Measurements from ENCODE around the gene UCN3.
"Not testable (repeated sequence)": the region's sequence is repeated elsewhere in the genome, so short reads cannot be mapped to it uniquely, and the experiment has no call there.

Gene UCN3

DNA sequence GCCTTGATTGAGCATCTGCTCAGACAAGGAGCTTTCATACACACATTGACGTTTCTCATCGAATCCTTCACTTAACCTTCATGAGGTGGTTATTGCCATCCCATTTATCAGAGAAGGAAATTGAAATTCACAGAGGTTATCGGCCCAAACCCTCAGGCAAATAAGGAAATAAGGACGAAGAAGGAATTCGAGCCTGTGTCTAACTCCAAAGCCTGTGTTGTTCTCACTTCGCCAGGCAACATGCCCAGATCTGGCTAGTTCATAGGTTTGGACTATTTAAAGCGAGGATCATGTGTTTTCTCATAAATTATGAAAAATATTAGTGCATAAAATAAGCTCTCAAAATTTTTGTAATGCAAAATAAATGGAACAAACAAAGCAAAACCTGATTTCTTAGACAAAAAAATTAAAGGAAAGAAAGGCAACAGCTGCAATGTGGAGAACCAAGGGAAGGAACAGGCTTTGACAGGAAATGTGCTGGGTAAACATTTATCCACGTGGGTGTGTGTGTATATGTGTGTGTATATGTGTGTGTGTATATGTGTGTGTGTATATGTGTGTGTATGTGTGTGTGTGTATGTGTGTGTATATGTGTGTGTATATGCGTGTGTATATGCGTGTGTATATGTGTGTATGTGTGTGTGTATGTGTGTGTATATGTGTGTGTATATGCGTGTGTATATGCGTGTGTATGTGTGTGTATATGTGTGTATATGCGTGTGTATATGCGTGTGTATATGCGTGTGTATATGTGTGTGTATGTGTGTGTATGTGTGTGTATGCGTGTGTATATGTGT, 4.8 kb downstream of the UCN3 start:
- no peak for DNase-seq (ENCODE audit: low spot score)

- DNase-seq (ENCODE audit: low spot score), result no peak
These were observed 6.0 kb downstream of the UCN3 start for GRCh38 chr10:5370493-5371352.

GRCh38 chr10:5373307-5373706, 8.5 kb downstream of the UCN3 start:
- DNase-seq (ENCODE audit: low spot score), result no peak

DNA sequence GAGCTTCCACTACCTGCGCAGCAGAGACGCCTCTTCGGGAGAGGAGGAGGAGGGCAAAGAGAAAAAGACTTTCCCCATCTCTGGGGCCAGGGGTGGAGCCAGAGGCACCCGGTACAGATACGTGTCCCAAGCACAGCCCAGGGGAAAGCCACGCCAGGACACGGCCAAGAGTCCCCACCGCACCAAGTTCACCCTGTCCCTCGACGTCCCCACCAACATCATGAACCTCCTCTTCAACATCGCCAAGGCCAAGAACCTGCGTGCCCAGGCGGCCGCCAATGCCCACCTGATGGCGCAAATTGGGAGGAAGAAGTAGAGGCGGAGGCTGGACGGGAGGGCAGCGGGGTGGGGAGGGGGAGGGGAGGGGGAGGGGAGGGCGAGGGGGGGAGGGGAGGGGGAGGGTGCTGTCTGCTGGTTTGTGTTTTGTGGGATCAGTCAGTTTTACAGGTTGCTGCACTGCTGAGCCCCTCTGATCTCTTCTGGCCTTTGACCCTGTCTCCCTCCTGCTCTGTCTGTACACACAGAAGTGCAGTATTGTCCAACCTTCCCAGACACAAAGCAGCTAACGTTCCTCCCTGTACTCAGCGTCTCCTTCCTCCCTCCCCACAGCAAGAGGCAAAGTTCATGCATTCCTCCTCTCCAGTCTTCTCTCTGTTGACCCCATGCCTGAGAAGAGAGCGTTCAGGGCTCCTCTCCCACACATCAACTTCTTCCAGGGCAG, 9.3 kb downstream of the UCN3 start:
- no peak for DNase-seq (ENCODE audit: low spot score)

- no peak for DNase-seq (ENCODE audit: low spot score)
These were observed 11.7 kb downstream of the UCN3 start for GRCh38 chr10:5376450-5376849.

GRCh38 chr10:5379202-5379601, 14.4 kb downstream of the UCN3 start:
- not testable (repeated sequence) for DNase-seq (ENCODE audit: low spot score)

- DNase-seq (ENCODE audit: low spot score), result not testable (repeated sequence)
These were observed 15.6 kb downstream of the UCN3 start for GRCh38 chr10:5380395-5380794.

GRCh38 chr10:5381187-5381586, 16.4 kb downstream of the UCN3 start:
- no peak for DNase-seq (ENCODE audit: low spot score)

- DNase-seq (ENCODE audit: low spot score), result no peak
These were observed 20.5 kb downstream of the UCN3 start for GRCh38 chr10:5385224-5385623.

GRCh38 chr10:5387169-5387568, 22.4 kb downstream of the UCN3 start:
- DNase-seq (ENCODE audit: low spot score), result no peak

GRCh38 chr10:5390607-5391205, 25.9 kb downstream of the UCN3 start:
- no peak for DNase-seq (ENCODE audit: low spot score)

DNA sequence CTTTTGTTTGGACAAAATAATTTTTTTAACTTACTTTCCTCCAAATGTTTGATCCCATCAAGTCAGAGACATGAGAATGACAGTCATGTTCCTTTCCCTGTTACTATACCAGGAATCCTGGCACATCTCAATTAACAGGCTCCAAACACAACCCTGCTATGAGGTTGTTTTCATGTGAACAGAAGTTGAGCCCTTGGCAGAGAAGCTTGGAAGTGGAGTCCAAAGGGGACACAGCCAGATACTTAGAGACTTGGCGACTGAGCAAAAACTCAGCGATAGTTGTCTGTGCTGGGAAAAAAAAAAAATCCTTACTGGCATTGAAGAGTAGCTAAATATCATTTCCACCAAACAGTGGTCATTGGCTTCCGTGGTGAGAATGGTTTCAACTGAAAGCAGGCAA, 27.0 kb downstream of the UCN3 start:
- DNase-seq (ENCODE audit: low spot score), result no peak

- DNase-seq (ENCODE audit: low spot score), result no peak
These were observed 28.8 kb downstream of the UCN3 start for GRCh38 chr10:5393529-5393928.

- DNase-seq (ENCODE audit: low spot score), result no peak
These were observed 30.4 kb downstream of the UCN3 start for GRCh38 chr10:5395168-5395567.

GRCh38 chr10:5396556-5397300, 32.0 kb downstream of the UCN3 start:
- DNase-seq (ENCODE audit: low spot score), result no peak

- no peak for DNase-seq (ENCODE audit: low spot score)
These were observed 34.6 kb downstream of the UCN3 start for GRCh38 chr10:5399332-5399731.

DNA sequence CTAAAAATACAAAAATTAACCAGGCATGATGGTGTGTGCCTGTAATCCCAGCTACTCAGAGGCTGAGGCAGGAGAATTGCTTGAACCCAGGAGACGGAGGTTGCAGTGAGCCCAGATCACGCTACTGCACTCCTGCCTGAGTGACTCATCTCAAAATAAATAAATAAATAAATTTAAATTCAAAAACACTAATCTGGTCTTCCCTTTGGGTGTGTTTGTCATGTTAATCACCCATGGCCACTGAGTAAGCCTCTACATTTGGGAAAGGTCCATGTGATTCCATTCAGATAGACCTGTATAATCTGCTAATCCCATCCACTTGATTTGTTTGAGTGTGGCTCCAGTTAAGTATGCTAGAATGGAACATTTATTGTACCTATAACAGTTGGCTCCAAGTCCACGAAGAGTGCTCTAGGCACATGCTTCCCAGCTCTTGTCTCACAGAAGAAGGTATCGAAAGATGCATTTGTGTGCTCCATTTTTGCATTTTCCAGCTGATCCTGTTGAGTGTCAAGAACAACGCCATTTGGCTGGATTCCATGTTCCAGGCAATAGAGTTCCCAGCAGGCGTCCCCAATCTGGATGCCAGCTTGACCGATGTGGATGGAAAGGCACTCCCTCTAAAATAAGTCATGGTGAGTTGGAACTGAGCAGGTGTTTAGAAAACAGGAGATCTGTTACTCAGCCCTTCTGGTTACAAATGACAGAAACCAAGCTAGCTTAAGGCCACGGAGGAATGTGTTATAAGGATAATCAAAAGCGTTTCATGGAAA, 35.9 kb downstream of the UCN3 start:
- no peak for DNase-seq (ENCODE audit: low spot score)

GRCh38 chr10:5402798-5403197, 38.0 kb downstream of the UCN3 start:
- DNase-seq (ENCODE audit: low spot score), result no peak

GRCh38 chr10:5404208-5405041, 39.7 kb downstream of the UCN3 start, which contains the start of gene TUBAL3:
Gene TUBAL3 (minus strand): TSS chr10:5404828. CDS start chr10:5404792, 36 bp downstream.
- no peak for DNase-seq (ENCODE audit: low spot score)

DNA sequence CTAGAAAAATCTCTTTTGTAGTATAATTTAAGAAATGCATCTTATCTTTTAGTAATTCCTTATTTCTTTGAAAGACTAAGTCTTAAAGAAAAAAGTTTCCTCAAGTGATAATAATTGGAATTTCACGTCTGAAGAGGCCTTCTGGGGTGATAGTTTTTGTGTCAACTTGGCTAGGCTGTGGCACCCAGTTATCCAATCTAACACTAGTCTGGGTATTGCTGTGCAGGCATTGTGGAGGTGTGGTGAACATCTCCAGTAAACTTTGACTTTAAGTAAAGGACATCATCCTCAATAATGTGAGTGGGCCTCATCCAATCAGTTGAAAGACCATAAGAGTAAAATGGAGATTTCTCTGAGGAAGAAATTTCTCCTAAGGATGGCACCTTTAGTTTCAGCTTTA, 42.2 kb downstream of the UCN3 start:
- no peak for DNase-seq (ENCODE audit: low spot score)
